ENCODE data around the gene CSNK1D.

CSNK1D gene

GRCh38 chr17:82287013-82287867, 13.7 kb upstream of the CSNK1D start:
- no peak for DNase-seq (ENCODE audit: extremely low read depth, low read depth)
- no peak for TF ChIP-seq CTCF (IDR thresholded peaks at IDR 0.05; ENCODE audit: low read depth, low read length)

GRCh38 chr17:82285141-82285540, 11.6 kb upstream of the CSNK1D start:
- no peak for DNase-seq (ENCODE audit: extremely low read depth, low read depth)
- TF ChIP-seq CTCF (IDR thresholded peaks at IDR 0.05; ENCODE audit: low read depth, low read length): no peak

- TF ChIP-seq CTCF (IDR thresholded peaks at IDR 0.05; ENCODE audit: low read depth, low read length): no peak
- no peak for DNase-seq (ENCODE audit: extremely low read depth, low read depth)
These were observed 9.8 kb upstream of the CSNK1D start for GRCh38 chr17:82283208-82283749.

GRCh38 chr17:82282239-82283207, 9.0 kb upstream of the CSNK1D start:
- DNase-seq (ENCODE audit: extremely low read depth, low read depth): no peak
- TF ChIP-seq CTCF (IDR thresholded peaks at IDR 0.05; ENCODE audit: low read depth, low read length): no peak

GRCh38 chr17:82281502-82282238, 8.2 kb upstream of the CSNK1D start:
- no peak for TF ChIP-seq CTCF (IDR thresholded peaks at IDR 0.05; ENCODE audit: low read depth, low read length)
- DNase-seq (ENCODE audit: extremely low read depth, low read depth): no peak

GRCh38 chr17:82281076-82281475, 7.6 kb upstream of the CSNK1D start:
- no peak for DNase-seq (ENCODE audit: extremely low read depth, low read depth)
- no peak for TF ChIP-seq CTCF (IDR thresholded peaks at IDR 0.05; ENCODE audit: low read depth, low read length)
